CD4-positive, alpha-beta T cell treated with Interleukin-10 for 1 hour (primary cell): ENCODE measurements around the gene CHRM2.
"Not testable (repeated sequence)": the region's sequence is repeated elsewhere in the genome, so short reads cannot be mapped to it uniquely, and the experiment has no call there.

Experiments
- DNase-seq: peaks from one replicate; pipeline ENCODE4 v3.0.0-alpha.2; 2020

CHRM2 gene

GRCh38 chr7:136868496-136869000 lies at the start of gene CHRM2:
TSS of gene CHRM2 (plus strand) at chr7:136868652. CDS start at chr7:137014866, 146,214 bp downstream.
- DNase-seq = no peak

- not testable (repeated sequence) for DNase-seq
Measured at GRCh38 chr7:136831398-136831797, 37.1 kb upstream of the CHRM2 start.

GRCh38 chr7:136845899-136846465 lies 22.5 kb upstream of the CHRM2 start:
- DNase-seq = no peak

GRCh38 chr7:136847858-136848257 lies 20.6 kb upstream of the CHRM2 start:
- no peak for DNase-seq

- DNase-seq = no peak
Measured at GRCh38 chr7:136853654-136854053, 14.8 kb upstream of the CHRM2 start.

GRCh38 chr7:136857573-136857972 lies 10.9 kb upstream of the CHRM2 start:
- DNase-seq = no peak

GRCh38 chr7:136859803-136860202 lies 8.6 kb upstream of the CHRM2 start:
- no peak for DNase-seq

- no peak for DNase-seq
Measured at GRCh38 chr7:136865236-136865635, 3.2 kb upstream of the CHRM2 start.

GRCh38 chr7:136865777-136866176 lies 2.7 kb upstream of the CHRM2 start:
- DNase-seq = no peak

- no peak for DNase-seq
Measured at GRCh38 chr7:136869001-136869961, 829 bp downstream of the CHRM2 start.

GRCh38 chr7:136869991-136870865 lies 1.8 kb downstream of the CHRM2 start:
- no peak for DNase-seq

- DNase-seq = no peak
Measured at GRCh38 chr7:136870866-136871487, 2.5 kb downstream of the CHRM2 start.

GRCh38 chr7:136874393-136875032 lies 6.1 kb downstream of the CHRM2 start:
- DNase-seq = no peak

GRCh38 chr7:136877509-136877908 lies 9.1 kb downstream of the CHRM2 start:
- DNase-seq = no peak

GRCh38 chr7:136877990-136878389 lies 9.5 kb downstream of the CHRM2 start:
- DNase-seq = no peak

GRCh38 chr7:136878878-136879277 lies 10.4 kb downstream of the CHRM2 start:
- no peak for DNase-seq

GRCh38 chr7:136883046-136883445 lies 14.6 kb downstream of the CHRM2 start:
- no peak for DNase-seq

GRCh38 chr7:136884492-136884891 lies 16.0 kb downstream of the CHRM2 start:
- DNase-seq = no peak

GRCh38 chr7:136887317-136887716 lies 18.9 kb downstream of the CHRM2 start:
- DNase-seq = no peak

GRCh38 chr7:136890399-136890798 lies 21.9 kb downstream of the CHRM2 start:
- DNase-seq = no peak

- no peak for DNase-seq
Measured at GRCh38 chr7:136891850-136892249, 23.4 kb downstream of the CHRM2 start.

GRCh38 chr7:136894789-136895188 lies 26.3 kb downstream of the CHRM2 start:
- no peak for DNase-seq
